Neural cell (in vitro differentiated cells): ENCODE results near the gene UBE2F.

Source experiments
- EP300 ChIP-seq: fragments of 450-650 bp; conservative IDR thresholded peaks from 2 replicates; pipeline ENCODE4 v1.6.1; 2014; ENCODE audit warnings: antibody characterized with exemption, mild to moderate bottlenecking, moderate library complexity; ENCODE audit not compliant: poor library complexity, severe bottlenecking
- EZH2 ChIP-seq: fragments of 200-600, 300-800 bp; shearing (Covaris generic), sonication (generic); IDR thresholded peaks from 2 replicates; pipeline ENCODE4 v1.6.1; 2014; ENCODE audit warnings: antibody characterized with exemption, low read length, borderline replicate concordance, mild to moderate bottlenecking; ENCODE audit not compliant: insufficient read depth, poor library complexity, severe bottlenecking
- MXI1 ChIP-seq: fragments of 450-650 bp; conservative IDR thresholded peaks from 2 replicates; pipeline ENCODE4 v1.6.1; 2014; ENCODE audit warnings: antibody characterized with exemption, mild to moderate bottlenecking; ENCODE audit not compliant: poor library complexity, severe bottlenecking
- POLR2AphosphoS5 ChIP-seq: IDR thresholded peaks from 2 replicates; pipeline ENCODE4 v1.6.1; 2012
- RAD21 ChIP-seq: fragments of 450-650 bp; conservative IDR thresholded peaks from 2 replicates; pipeline ENCODE4 v1.6.1; 2014; ENCODE audit warnings: antibody characterized with exemption, mild to moderate bottlenecking, moderate library complexity
- SMC3 ChIP-seq: fragments of 450-650 bp; conservative IDR thresholded peaks from 2 replicates; pipeline ENCODE4 v1.6.1; 2014; ENCODE audit warnings: antibody characterized with exemption, mild to moderate bottlenecking, moderate library complexity; ENCODE audit not compliant: poor library complexity
- TAF1 ChIP-seq: IDR thresholded peaks from 2 replicates; pipeline ENCODE4 v1.6.1; 2012; ENCODE audit warnings: low read depth
- TF ChIP-seq, protein P1 (sequence below): fragments of 450-650 bp; IDR thresholded peaks from 2 replicates; pipeline ENCODE4 v1.5.1; 2014; ENCODE audit warnings: antibody characterized with exemption, mild to moderate bottlenecking, moderate library complexity; ENCODE audit not compliant: poor library complexity, severe bottlenecking
- TF ChIP-seq, protein P2 (sequence below): IDR thresholded peaks from 2 replicates; pipeline ENCODE4 v1.6.1; 2012; ENCODE audit warnings: borderline replicate concordance

DNA sequence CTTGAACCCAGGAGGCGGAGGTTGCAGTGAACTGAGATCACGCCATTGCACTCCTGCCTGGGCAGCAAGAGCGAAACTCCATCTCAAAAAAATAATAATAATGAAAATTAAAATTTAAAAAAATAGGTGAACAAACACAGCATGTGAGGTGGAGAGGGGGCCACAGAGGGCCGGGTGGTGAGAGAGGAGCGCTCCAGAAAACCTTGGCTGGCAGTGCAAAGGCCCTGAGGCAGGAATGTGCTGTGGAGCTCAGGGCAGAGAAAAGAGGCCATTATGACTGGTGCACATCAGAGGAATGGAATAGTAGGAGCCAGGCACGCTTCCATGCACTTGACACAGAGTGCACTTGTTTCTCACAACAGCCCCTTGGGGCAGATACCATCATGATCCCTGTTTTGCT lies 72.3 kb downstream of the UBE2F start:
- no peak for TF ChIP-seq EZH2
- TF ChIP-seq, protein P1, sequence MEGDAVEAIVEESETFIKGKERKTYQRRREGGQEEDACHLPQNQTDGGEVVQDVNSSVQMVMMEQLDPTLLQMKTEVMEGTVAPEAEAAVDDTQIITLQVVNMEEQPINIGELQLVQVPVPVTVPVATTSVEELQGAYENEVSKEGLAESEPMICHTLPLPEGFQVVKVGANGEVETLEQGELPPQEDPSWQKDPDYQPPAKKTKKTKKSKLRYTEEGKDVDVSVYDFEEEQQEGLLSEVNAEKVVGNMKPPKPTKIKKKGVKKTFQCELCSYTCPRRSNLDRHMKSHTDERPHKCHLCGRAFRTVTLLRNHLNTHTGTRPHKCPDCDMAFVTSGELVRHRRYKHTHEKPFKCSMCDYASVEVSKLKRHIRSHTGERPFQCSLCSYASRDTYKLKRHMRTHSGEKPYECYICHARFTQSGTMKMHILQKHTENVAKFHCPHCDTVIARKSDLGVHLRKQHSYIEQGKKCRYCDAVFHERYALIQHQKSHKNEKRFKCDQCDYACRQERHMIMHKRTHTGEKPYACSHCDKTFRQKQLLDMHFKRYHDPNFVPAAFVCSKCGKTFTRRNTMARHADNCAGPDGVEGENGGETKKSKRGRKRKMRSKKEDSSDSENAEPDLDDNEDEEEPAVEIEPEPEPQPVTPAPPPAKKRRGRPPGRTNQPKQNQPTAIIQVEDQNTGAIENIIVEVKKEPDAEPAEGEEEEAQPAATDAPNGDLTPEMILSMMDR, result no peak
- TF ChIP-seq POLR2AphosphoS5, result no peak
- no peak for TF ChIP-seq TAF1
- TF ChIP-seq, protein P2, sequence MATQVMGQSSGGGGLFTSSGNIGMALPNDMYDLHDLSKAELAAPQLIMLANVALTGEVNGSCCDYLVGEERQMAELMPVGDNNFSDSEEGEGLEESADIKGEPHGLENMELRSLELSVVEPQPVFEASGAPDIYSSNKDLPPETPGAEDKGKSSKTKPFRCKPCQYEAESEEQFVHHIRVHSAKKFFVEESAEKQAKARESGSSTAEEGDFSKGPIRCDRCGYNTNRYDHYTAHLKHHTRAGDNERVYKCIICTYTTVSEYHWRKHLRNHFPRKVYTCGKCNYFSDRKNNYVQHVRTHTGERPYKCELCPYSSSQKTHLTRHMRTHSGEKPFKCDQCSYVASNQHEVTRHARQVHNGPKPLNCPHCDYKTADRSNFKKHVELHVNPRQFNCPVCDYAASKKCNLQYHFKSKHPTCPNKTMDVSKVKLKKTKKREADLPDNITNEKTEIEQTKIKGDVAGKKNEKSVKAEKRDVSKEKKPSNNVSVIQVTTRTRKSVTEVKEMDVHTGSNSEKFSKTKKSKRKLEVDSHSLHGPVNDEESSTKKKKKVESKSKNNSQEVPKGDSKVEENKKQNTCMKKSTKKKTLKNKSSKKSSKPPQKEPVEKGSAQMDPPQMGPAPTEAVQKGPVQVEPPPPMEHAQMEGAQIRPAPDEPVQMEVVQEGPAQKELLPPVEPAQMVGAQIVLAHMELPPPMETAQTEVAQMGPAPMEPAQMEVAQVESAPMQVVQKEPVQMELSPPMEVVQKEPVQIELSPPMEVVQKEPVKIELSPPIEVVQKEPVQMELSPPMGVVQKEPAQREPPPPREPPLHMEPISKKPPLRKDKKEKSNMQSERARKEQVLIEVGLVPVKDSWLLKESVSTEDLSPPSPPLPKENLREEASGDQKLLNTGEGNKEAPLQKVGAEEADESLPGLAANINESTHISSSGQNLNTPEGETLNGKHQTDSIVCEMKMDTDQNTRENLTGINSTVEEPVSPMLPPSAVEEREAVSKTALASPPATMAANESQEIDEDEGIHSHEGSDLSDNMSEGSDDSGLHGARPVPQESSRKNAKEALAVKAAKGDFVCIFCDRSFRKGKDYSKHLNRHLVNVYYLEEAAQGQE, result no peak
- no peak for TF ChIP-seq SMC3
- TF ChIP-seq MXI1, result no peak
- no peak for TF ChIP-seq EP300
- no peak for TF ChIP-seq RAD21
